ENCODE measurements around the gene C17orf107.
A peak's percentile ranks its signal among the peaks of the same experiment; 100 is the strongest.

Gene C17orf107

GRCh38 chr17:4936436-4936835 lies 37.1 kb downstream of the C17orf107 start:
- Histone ChIP-seq H3K9ac (ENCODE audit: low read length) (no peak overlapping the region), H3K36me3 (ENCODE audit: insufficient read depth, low read length) (peaks cover 37% of the 10 kb centered on the region), H3F3A (ENCODE audit: insufficient read depth, low read length) (no peaks in the 10 kb centered on the region), H3K79me2 (ENCODE audit: insufficient read depth, low read length) (peaks cover 16% of the 10 kb centered on the region; the same call in 1 of the 2 replicates), H3K4me1 (ENCODE audit: insufficient read depth, low read length, severe bottlenecking) (peaks cover 22% of the 10 kb centered on the region), H3K27me3 (ENCODE audit: insufficient read depth, low read length) (no peaks in the 10 kb centered on the region), H2AFZ (ENCODE audit: low read length) (no peak overlapping the region), H3K9me3 (ENCODE audit: low read length) (no peaks in the 10 kb centered on the region), H3K9me2 (ENCODE audit: low read depth, low read length) (no peaks in the 10 kb centered on the region), H4K20me1 (ENCODE audit: insufficient read depth, low read length) (no peaks in the 10 kb centered on the region), H3K27ac (ENCODE audit: low read depth, low read length, poor library complexity, severe bottlenecking) (no peak overlapping the region), H3K4me2 (ENCODE audit: low read length) (no peak overlapping the region), H3K4me3 (ENCODE audit: low read depth, low read length, poor library complexity, severe bottlenecking) (no peak overlapping the region)
- no peak for TF ChIP-seq EZH2 (IDR thresholded peaks at IDR 0.05; ENCODE audit: borderline replicate concordance, low read length)
- TF ChIP-seq CTCF (IDR thresholded peaks at IDR 0.05; ENCODE audit: low read length): no peak

- Histone ChIP-seq H3K4me1 (ENCODE audit: insufficient read depth, low read length, severe bottlenecking) (peaks cover 34% of the 10 kb centered on the region), H4K20me1 (ENCODE audit: insufficient read depth, low read length) (no peaks in the 10 kb centered on the region), H3K9me3 (ENCODE audit: low read length) (no peaks in the 10 kb centered on the region), H3K27ac (ENCODE audit: low read depth, low read length, poor library complexity, severe bottlenecking) (no peak overlapping the region), H3K27me3 (ENCODE audit: insufficient read depth, low read length) (no peaks in the 10 kb centered on the region), H3K9me2 (ENCODE audit: low read depth, low read length) (no peaks in the 10 kb centered on the region), H2AFZ (ENCODE audit: low read length) (no peak overlapping the region), H3K4me2 (ENCODE audit: low read length) (no peak overlapping the region), H3K79me2 (ENCODE audit: insufficient read depth, low read length) (peaks cover 16% of the 10 kb centered on the region; the same call in 1 of the 2 replicates), H3K4me3 (ENCODE audit: low read depth, low read length, poor library complexity, severe bottlenecking) (no peak overlapping the region), H3K36me3 (ENCODE audit: insufficient read depth, low read length) (peaks cover 48% of the 10 kb centered on the region), H3K9ac (ENCODE audit: low read length) (no peak overlapping the region), H3F3A (ENCODE audit: insufficient read depth, low read length) (no peaks in the 10 kb centered on the region)
- TF ChIP-seq EZH2 (IDR thresholded peaks at IDR 0.05; ENCODE audit: borderline replicate concordance, low read length) (no peak), CTCF (IDR thresholded peaks at IDR 0.05; ENCODE audit: low read length) (no peak)
These were observed 38.2 kb downstream of the C17orf107 start for GRCh38 chr17:4937553-4937952.

GRCh38 chr17:4938069-4938491 lies 38.7 kb downstream of the C17orf107 start:
- TF ChIP-seq EZH2 (IDR thresholded peaks at IDR 0.05; ENCODE audit: borderline replicate concordance, low read length) (no peak), CTCF (IDR thresholded peaks at IDR 0.05; ENCODE audit: low read length) (no peak)
- H3K79me2 ChIP-seq (ENCODE audit: insufficient read depth, low read length): peaks cover 16% of the 10 kb centered on the region; the same call in 1 of the 2 replicates
- no peak overlapping the region for H2AFZ ChIP-seq (ENCODE audit: low read length)
- no peaks in the 10 kb centered on the region for H3K9me3 ChIP-seq (ENCODE audit: low read length)
- peak overlapping the region; percentile 85 for H3K4me3 ChIP-seq (ENCODE audit: low read depth, low read length, poor library complexity, severe bottlenecking)
- no peak overlapping the region for H3K27ac ChIP-seq (ENCODE audit: low read depth, low read length, poor library complexity, severe bottlenecking)
- peaks cover 53% of the 10 kb centered on the region for H3K36me3 ChIP-seq (ENCODE audit: insufficient read depth, low read length)
- H3K4me2 ChIP-seq (ENCODE audit: low read length): peak overlapping the region; percentile 84
- no peaks in the 10 kb centered on the region for H3K27me3 ChIP-seq (ENCODE audit: insufficient read depth, low read length)
- H3F3A ChIP-seq (ENCODE audit: insufficient read depth, low read length): no peaks in the 10 kb centered on the region
- H3K9me2 ChIP-seq (ENCODE audit: low read depth, low read length): no peaks in the 10 kb centered on the region
- H3K4me1 ChIP-seq (ENCODE audit: insufficient read depth, low read length, severe bottlenecking): peaks cover 36% of the 10 kb centered on the region
- no peaks in the 10 kb centered on the region for H4K20me1 ChIP-seq (ENCODE audit: insufficient read depth, low read length)
- H3K9ac ChIP-seq (ENCODE audit: low read length): peak overlapping the region; percentile 98; the same call in 1 of the 2 replicates
